ENCODE data around the gene GON7.
"Not testable (repeated sequence)": the region's sequence is repeated elsewhere in the genome, so short reads cannot be mapped to it uniquely, and the experiment has no call there.

Gene GON7

GRCh38 chr14:93206793-93207467, at the start of gene GON7, which contains the start of gene UBR7:
Gene GON7 (minus strand): TSS chr14:93207065. CDS start chr14:93207037, 28 bp downstream.
Gene UBR7 (plus strand): TSS chr14:93207256. CDS start chr14:93207292, 36 bp downstream.
- DNase-seq, result peak; percentile 94

- no peak for DNase-seq
Observed at GRCh38 chr14:93249128-93249831, 42.4 kb upstream of the GON7 start.

- DNase-seq, result no peak
Observed at GRCh38 chr14:93246534-93246933, 39.7 kb upstream of the GON7 start.

GRCh38 chr14:93245764-93246420, 39.0 kb upstream of the GON7 start:
- DNase-seq, result no peak

GRCh38 chr14:93240678-93241000, 33.8 kb upstream of the GON7 start:
- no peak for DNase-seq

- DNase-seq, result no peak
Observed at GRCh38 chr14:93239869-93240677, 33.2 kb upstream of the GON7 start.

GRCh38 chr14:93234798-93235197, 27.9 kb upstream of the GON7 start:
- no peak for DNase-seq

- DNase-seq, result not testable (repeated sequence)
Observed at GRCh38 chr14:93233078-93233477, 26.2 kb upstream of the GON7 start.

- no peak for DNase-seq
Observed at GRCh38 chr14:93232159-93232558, 25.3 kb upstream of the GON7 start.

GRCh38 chr14:93231129-93231979, 24.5 kb upstream of the GON7 start:
- DNase-seq, result no peak

GRCh38 chr14:93230539-93230938, 23.7 kb upstream of the GON7 start:
- no peak for DNase-seq

GRCh38 chr14:93228550-93228949, 21.7 kb upstream of the GON7 start:
- no peak for DNase-seq

GRCh38 chr14:93223565-93223964, 16.7 kb upstream of the GON7 start:
- DNase-seq, result no peak

GRCh38 chr14:93220509-93220908, 13.6 kb upstream of the GON7 start:
- DNase-seq, result no peak

GRCh38 chr14:93219103-93219726, 12.3 kb upstream of the GON7 start:
- DNase-seq, result no peak

GRCh38 chr14:93214598-93214997, 7.7 kb upstream of the GON7 start:
- no peak for DNase-seq

GRCh38 chr14:93212432-93212831, 5.6 kb upstream of the GON7 start:
- no peak for DNase-seq

GRCh38 chr14:93207468-93208308, 823 bp upstream of the GON7 start:
- DNase-seq, result no peak

- no peak for DNase-seq
Observed at GRCh38 chr14:93201155-93201704, 5.6 kb downstream of the GON7 start.

GRCh38 chr14:93200553-93200952, 6.3 kb downstream of the GON7 start:
- no peak for DNase-seq

Measured in NCI-H1048 (cell line).